WTC11 (cell line): ENCODE results near the gene MUC21.

Experiments
- TF ChIP-seq, protein P1 (sequence below): fragments of 200-600 bp; IDR thresholded peaks from 2 replicates; pipeline ENCODE4 v1.8.0; 2022; ENCODE audit warnings: antibody characterized with exemption
- TF ChIP-seq, protein P2 (sequence below): fragments of 250-450 bp; sonication (Bioruptor Pico); IDR thresholded peaks from 2 replicates; pipeline ENCODE4 v2.1.2; 2022; ENCODE audit warnings: mild to moderate bottlenecking, moderate library complexity

DNA sequence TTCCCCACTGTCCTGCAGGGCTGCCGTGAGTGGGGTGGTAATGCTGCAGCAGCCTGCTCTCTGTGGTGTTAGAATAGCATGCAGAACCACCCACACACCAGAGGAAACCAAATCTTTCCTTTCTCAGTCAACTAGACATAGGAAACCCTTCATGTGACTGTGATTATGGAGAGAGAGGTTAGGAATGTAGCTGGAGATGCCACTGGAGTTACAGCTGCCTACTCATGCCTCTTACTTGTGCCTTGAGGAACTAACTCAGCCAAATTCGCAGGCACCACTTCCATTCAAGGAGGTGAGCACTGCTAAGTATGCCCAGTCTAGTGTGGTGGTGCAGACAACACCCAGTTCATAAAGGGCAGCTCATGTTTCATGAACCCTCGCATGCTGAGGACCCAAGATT lies 54.2 kb downstream of the MUC21 start:
- TF ChIP-seq, protein P1, sequence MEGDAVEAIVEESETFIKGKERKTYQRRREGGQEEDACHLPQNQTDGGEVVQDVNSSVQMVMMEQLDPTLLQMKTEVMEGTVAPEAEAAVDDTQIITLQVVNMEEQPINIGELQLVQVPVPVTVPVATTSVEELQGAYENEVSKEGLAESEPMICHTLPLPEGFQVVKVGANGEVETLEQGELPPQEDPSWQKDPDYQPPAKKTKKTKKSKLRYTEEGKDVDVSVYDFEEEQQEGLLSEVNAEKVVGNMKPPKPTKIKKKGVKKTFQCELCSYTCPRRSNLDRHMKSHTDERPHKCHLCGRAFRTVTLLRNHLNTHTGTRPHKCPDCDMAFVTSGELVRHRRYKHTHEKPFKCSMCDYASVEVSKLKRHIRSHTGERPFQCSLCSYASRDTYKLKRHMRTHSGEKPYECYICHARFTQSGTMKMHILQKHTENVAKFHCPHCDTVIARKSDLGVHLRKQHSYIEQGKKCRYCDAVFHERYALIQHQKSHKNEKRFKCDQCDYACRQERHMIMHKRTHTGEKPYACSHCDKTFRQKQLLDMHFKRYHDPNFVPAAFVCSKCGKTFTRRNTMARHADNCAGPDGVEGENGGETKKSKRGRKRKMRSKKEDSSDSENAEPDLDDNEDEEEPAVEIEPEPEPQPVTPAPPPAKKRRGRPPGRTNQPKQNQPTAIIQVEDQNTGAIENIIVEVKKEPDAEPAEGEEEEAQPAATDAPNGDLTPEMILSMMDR, result no peak
- TF ChIP-seq, protein P2, sequence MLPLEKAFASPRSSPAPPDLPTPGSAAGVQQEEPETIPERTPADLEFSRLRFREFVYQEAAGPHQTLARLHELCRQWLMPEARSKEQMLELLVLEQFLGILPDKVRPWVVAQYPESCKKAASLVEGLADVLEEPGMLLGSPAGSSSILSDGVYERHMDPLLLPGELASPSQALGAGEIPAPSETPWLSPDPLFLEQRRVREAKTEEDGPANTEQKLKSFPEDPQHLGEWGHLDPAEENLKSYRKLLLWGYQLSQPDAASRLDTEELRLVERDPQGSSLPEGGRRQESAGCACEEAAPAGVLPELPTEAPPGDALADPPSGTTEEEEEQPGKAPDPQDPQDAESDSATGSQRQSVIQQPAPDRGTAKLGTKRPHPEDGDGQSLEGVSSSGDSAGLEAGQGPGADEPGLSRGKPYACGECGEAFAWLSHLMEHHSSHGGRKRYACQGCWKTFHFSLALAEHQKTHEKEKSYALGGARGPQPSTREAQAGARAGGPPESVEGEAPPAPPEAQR (CRISPR knock-in tag), result no peak
